Upper lobe of left lung (tissue), 6 donors: Measurements from ENCODE around the gene CPB2. TPM values are rescaled to one million over a fixed set of nuclear protein-coding genes. Genes with fewer than 3 reads are reported as not detected.

ENCODE experiments used
- ATAC-seq, 2 donors: fragments of 200-7000 bp; cut with Tn5 transposase; one replicate each; pipeline ENCODE4 v1.9.1; 2022; ENCODE audit warnings: mild to moderate bottlenecking in 2 of 2, moderate library complexity in 2 of 2; ENCODE audit not compliant: low FRiP score in 2 of 2
- DNase-seq, 2 donors: peaks; one replicate each; pipeline ENCODE4 v3.0.0-alpha.2; 2019 to 2020
- H3K27ac ChIP-seq, 4 donors: fragments of 200-600 bp; sonication (generic); one replicate each; pipeline ENCODE4 v1.5.1; 2016 to 2019
- H3K27me3 ChIP-seq, 4 donors: fragments of 200-600 bp; sonication (generic); one replicate each; pipeline ENCODE4 v1.5.1; 2017 to 2019
- H3K36me3 ChIP-seq, 4 donors: fragments of 200-600 bp; sonication (generic); one replicate each; pipeline ENCODE4 v1.5.1; 2016 to 2019
- H3K4me1 ChIP-seq, 4 donors: fragments of 200-600 bp; sonication (generic); one replicate each; pipeline ENCODE4 v1.5.1; 2018 to 2019
- H3K4me3 ChIP-seq, 4 donors: fragments of 200-600 bp; sonication (generic); one replicate each; pipeline ENCODE4 v1.5.1; 2017 to 2019; ENCODE audit warnings: mild to moderate bottlenecking in 2 of 4, moderate library complexity in 1 of 4
- H3K9me3 ChIP-seq, 4 donors: fragments of 200-600 bp; sonication (generic); one replicate each; pipeline ENCODE4 v1.5.1; 2018 to 2019
- CTCF ChIP-seq, 6 experiments: fragments of 450-650 bp in 4 of 6; fragments of 200-600 bp in 2 of 6; sonication (generic) in 2 of 6; IDR thresholded peaks; one replicate each; pipeline ENCODE4 v1.5.1; 2016 to 2019; ENCODE audit warnings: antibody characterized with exemption in 6 of 6
- EP300 ChIP-seq, 4 donors: sonication (generic); formaldehyde crosslinking; IDR thresholded peaks; one replicate each; pipeline ENCODE4 v1.5.1; 2017; ENCODE audit warnings: antibody characterized with exemption in 4 of 4, control low read depth in 2 of 4
- POLR2A ChIP-seq, 4 donors: fragments of 450-650 bp; IDR thresholded peaks; one replicate each; pipeline ENCODE4 v1.5.1; 2016 to 2017; ENCODE audit warnings: antibody characterized with exemption in 4 of 4, mild to moderate bottlenecking in 2 of 4
- POLR2AphosphoS5 ChIP-seq, 2 donors: sonication (generic); formaldehyde crosslinking; IDR thresholded peaks; one replicate each; pipeline ENCODE4 v1.5.1; 2017; ENCODE audit warnings: antibody characterized with exemption in 2 of 2
- WGBS, 2 donors: methylation state at CpG; one replicate each; pipeline ENCODE4 v1.1.5; 2017 to 2018; 5-methylcytosine and 5-hydroxymethylcytosine counted together
- total RNA-seq, 6 donors: library from RNA; depleted of rRNA in 4 of 6; stranded (reverse); fragments of >200 nt in 4 of 6; gene quantifications; one replicate each; pipeline versions ENCODE4 v1.1.0 to v1.2.1, GENCODE V29; 2016 to 2021
- donor health status: DM: no; HTN: no; CAD: no; lungs with moderate emphysema.
- donor health status: DM: no; HTN: yes; CAD: no; lungs with severe emphysema.

Gene CPB2
- total RNA-seq, 6 donors from 2014 or later, result 2.1 to 114 (median 21.3) TPM

GRCh38 chr13:46149272-46150133, 44.7 kb upstream of the CPB2 start:
- H3K27me3 ChIP-seq, result no peaks in the 10 kb centered on the region
- no peaks in the 10 kb centered on the region for H3K9me3 ChIP-seq
- H3K36me3 ChIP-seq, result peaks cover 0 to 28% (median 4%) of the 10 kb centered on the region in 4 donors
- TF ChIP-seq CTCF (IDR thresholded peaks at IDR 0.05) (no peak), POLR2AphosphoS5 (IDR thresholded peaks at IDR 0.05) (no peak), EP300 (IDR thresholded peaks at IDR 0.05) (no peak), POLR2A (IDR thresholded peaks at IDR 0.05) (no peak)
- H3K4me3 ChIP-seq, result no peak overlapping the region
- peaks cover 0 to 2% (median 0%) of the 10 kb centered on the region in 4 donors for H3K4me1 ChIP-seq
- ATAC-seq (no peak), DNase-seq (no peak)
- H3K27ac ChIP-seq, result no peak overlapping the region
- 82 to 83% methylated on average over 7 of the region's 7 CpGs for WGBS, 2 donors

DNA sequence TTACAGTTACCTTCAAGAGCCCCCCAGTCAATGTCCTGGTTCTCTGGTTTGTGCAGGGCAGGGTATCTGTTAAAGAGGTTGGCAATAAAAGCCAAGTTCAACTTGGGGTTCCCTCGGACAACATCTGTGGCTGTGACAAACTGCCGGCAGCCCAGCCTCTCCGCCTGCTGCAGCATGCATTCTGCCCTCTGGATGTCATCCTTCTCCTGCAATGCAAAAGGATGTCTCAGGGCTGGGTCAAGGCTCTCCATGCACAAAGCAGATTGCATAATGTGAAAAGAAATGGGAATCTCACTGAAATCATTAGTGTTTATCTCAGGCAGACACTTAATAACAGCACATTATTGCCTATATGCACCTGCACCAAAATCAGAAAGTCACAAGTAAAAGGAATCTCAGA, 42.1 kb upstream of the CPB2 start:
- Histone ChIP-seq H3K27ac (no peak overlapping the region), H3K9me3 (no peaks in the 10 kb centered on the region), H3K27me3 (no peaks in the 10 kb centered on the region), H3K4me3 (no peak overlapping the region), H3K36me3 (peaks cover 0 to 21% (median 4%) of the 10 kb centered on the region in 4 donors), H3K4me1 (peaks cover 0 to 4% (median 1%) of the 10 kb centered on the region in 4 donors)
- DNase-seq (peak in 1 of 2 donors; percentile 21), ATAC-seq (no peak)
- TF ChIP-seq POLR2AphosphoS5 (IDR thresholded peaks at IDR 0.05), result no peak
- no peak for TF ChIP-seq EP300 (IDR thresholded peaks at IDR 0.05)
- no peak for TF ChIP-seq CTCF (IDR thresholded peaks at IDR 0.05)
- TF ChIP-seq POLR2A (IDR thresholded peaks at IDR 0.05), result no peak
- 47 to 57% methylated on average over 3 of the region's 3 CpGs for WGBS, 2 donors

- no peak for TF ChIP-seq POLR2AphosphoS5 (IDR thresholded peaks at IDR 0.05)
- H3K4me1 ChIP-seq, result peaks cover 0 to 4% (median 1%) of the 10 kb centered on the region in 4 donors
- WGBS, 2 donors, result 77 to 91% methylated on average over 2 of the region's 2 CpGs
- no peak for ATAC-seq
- no peak overlapping the region for H3K4me3 ChIP-seq
- H3K36me3 ChIP-seq, result peaks cover 0 to 21% (median 4%) of the 10 kb centered on the region in 4 donors
- DNase-seq, result no peak
- no peaks in the 10 kb centered on the region for H3K27me3 ChIP-seq
- no peak overlapping the region for H3K27ac ChIP-seq
- H3K9me3 ChIP-seq, result no peaks in the 10 kb centered on the region
Measured at GRCh38 chr13:46145950-46146349, 41.1 kb upstream of the CPB2 start.

GRCh38 chr13:46145135-46145534, 40.3 kb upstream of the CPB2 start:
- TF ChIP-seq POLR2A (IDR thresholded peaks at IDR 0.05) (no peak), POLR2AphosphoS5 (IDR thresholded peaks at IDR 0.05) (no peak), CTCF (IDR thresholded peaks at IDR 0.05) (no peak), EP300 (IDR thresholded peaks at IDR 0.05) (no peak)
- Histone ChIP-seq H3K27me3 (no peaks in the 10 kb centered on the region), H3K27ac (no peak overlapping the region), H3K4me1 (peaks cover 0 to 4% (median 1%) of the 10 kb centered on the region in 4 donors), H3K36me3 (peaks cover 0 to 18% (median 4%) of the 10 kb centered on the region in 4 donors), H3K9me3 (no peaks in the 10 kb centered on the region), H3K4me3 (no peak overlapping the region)
- DNase-seq (no peak), ATAC-seq (no peak)
- WGBS, 2 donors, result 93% methylated on average over 4 of the region's 4 CpGs

GRCh38 chr13:46143184-46143701, 38.4 kb upstream of the CPB2 start:
- ATAC-seq, result no peak
- Histone ChIP-seq H3K4me1 (peaks cover 0 to 4% (median 1%) of the 10 kb centered on the region in 4 donors), H3K27ac (no peak overlapping the region), H3K4me3 (no peak overlapping the region), H3K36me3 (peaks cover 0 to 18% (median 4%) of the 10 kb centered on the region in 4 donors), H3K9me3 (no peaks in the 10 kb centered on the region), H3K27me3 (no peaks in the 10 kb centered on the region)
- TF ChIP-seq CTCF (IDR thresholded peaks at IDR 0.05) (no peak), EP300 (IDR thresholded peaks at IDR 0.05) (no peak), POLR2AphosphoS5 (IDR thresholded peaks at IDR 0.05) (no peak)
- 61 to 65% methylated on average over 4 of the region's 4 CpGs for WGBS, 2 donors
- DNase-seq, result no peak
